ENCODE results near the gene SPEF2.

- TF ChIP-seq YY1 (IDR thresholded peaks at IDR 0.05; ENCODE audit: insufficient read depth, insufficient read length) (no peak), ZNF274 (IDR thresholded peaks at IDR 0.05; ENCODE audit: low read depth, low read length) (no peak)
Observed at GRCh38 chr5:35677878-35678277, 60.2 kb downstream of the SPEF2 start.

All from NT2/D1 (cell line).